Measurements from ENCODE around the gene JAK1. TPM values are rescaled to one million over a fixed set of nuclear protein-coding genes. Genes with fewer than 3 reads are reported as not detected.

Gene JAK1
- total and polyA plus RNA-seq, 10 of the 15 experiments (the other 5 are each of a cell fraction or from before 2014, with no cell fraction given) = 9.6 to 45.5 (median 35.7) TPM

GRCh38 chr1:64979358-64979757 is 13.0 kb upstream of the JAK1 start:
- Histone ChIP-seq H3K36me3 (ENCODE audit: control insufficient read depth in 2 of 2, insufficient read depth in 2 of 2, low read length in 1 of 2) (no peaks in the 10 kb centered on the region), H3K9me3 (replicated peaks; ENCODE audit: control insufficient read depth, insufficient read depth, low read length) (no peaks in the 10 kb centered on the region), H3K27ac (ENCODE audit: control insufficient read depth, insufficient read depth) (no peak overlapping the region), H3K9ac (ENCODE audit: control insufficient read depth, insufficient read depth, low read length) (no peak overlapping the region), H3K4me1 (ENCODE audit: control insufficient read depth, insufficient read depth, low read length) (no peaks in the 10 kb centered on the region), H3K4me3 (no peak overlapping the region), H3K79me2 (ENCODE audit: control insufficient read depth, insufficient read depth, low read length) (no peaks in the 10 kb centered on the region), H3K4me2 (ENCODE audit: control insufficient read depth, insufficient read depth) (no peak overlapping the region), H3K27me3 (replicated peaks in 1 of 2; ENCODE audit: control insufficient read depth in 2 of 2, insufficient read depth in 2 of 2, low read length in 1 of 2) (no peaks in the 10 kb centered on the region; a peak in 2 of 4 replicates), H2AFZ (ENCODE audit: control insufficient read depth, low read depth, low read length) (no peak overlapping the region), H4K20me1 (ENCODE audit: control insufficient read depth, insufficient read depth) (no peaks in the 10 kb centered on the region)
- intact Hi-C loops (cut with micrococcal nuclease; ENCODE audit: unreplicated experiment) = no loop called here
- ChIA-PET SMC1A (ENCODE audit: uncharacterized antibody, unreplicated experiment) (no interaction called here), POLR2A (no interaction called here), RAD21 (ENCODE audit: unreplicated experiment) (interaction anchor here (1.3 kb wide), 1 partner anchor 10 kb away, joined by 4 read pairs; no protein-coding TSS in a partner anchor), CTCF (interaction anchor here (0.6 kb wide), 1 partner anchor 30 kb away, joined by 3 read pairs; no protein-coding TSS in a partner anchor)
- no peak for FAIRE-seq
- in situ Hi-C loops (cut with MboI) = no loop called here
- DNase-seq (ENCODE audit: low read depth, low spot score) = no peak
- no peak for ATAC-seq
- BruUV-seq (replicated peaks) = no TSS peak
- TF ChIP-seq SMAD1 (IDR thresholded peaks at IDR 0.05; ENCODE audit: low read depth, partially characterized antibody) (no peak), BACH1 (IDR thresholded peaks at IDR 0.05; ENCODE audit: borderline replicate concordance) (no peak), ZNF384 (IDR thresholded peaks at IDR 0.05; ENCODE audit: borderline replicate concordance, low read depth, low read length) (no peak), ETV6 (conservative IDR thresholded peaks at IDR 0.05 in 1 of 2, IDR thresholded peaks at IDR 0.05 in 1 of 2; ENCODE audit: borderline replicate concordance in 1 of 2, low read depth in 1 of 2) (no peak), SREBF1 (IDR thresholded peaks at IDR 0.05; ENCODE audit: low read length) (no peak), SMC3 (IDR thresholded peaks at IDR 0.05; ENCODE audit: borderline replicate concordance, low read length) (no peak), EGR1 (IDR thresholded peaks at IDR 0.05; ENCODE audit: borderline replicate concordance in 1 of 2, low read depth in 2 of 2, low read length in 2 of 2) (no peak), HDAC6 (IDR thresholded peaks at IDR 0.05; ENCODE audit: unreplicated experiment) (no peak), ZNF207 (IDR thresholded peaks at IDR 0.05; ENCODE audit: borderline replicate concordance) (no peak), TAF1 (IDR thresholded peaks at IDR 0.05; ENCODE audit: borderline replicate concordance, low read depth, low read length) (no peak), ZNF24 (IDR thresholded peaks at IDR 0.05) (no peak), CUX1 (IDR thresholded peaks at IDR 0.05; ENCODE audit: insufficient replicate concordance, low read depth, low read length) (no peak), MAX (IDR thresholded peaks at IDR 0.05; ENCODE audit: low read depth, low read length) (no peak), SUZ12 (IDR thresholded peaks at IDR 0.05; ENCODE audit: unreplicated experiment) (no peak), REST (IDR thresholded peaks at IDR 0.05; ENCODE audit: low read depth, low read length) (no peak), LARP7 (IDR thresholded peaks at IDR 0.05) (no peak), POLR2AphosphoS5 (IDR thresholded peaks at IDR 0.05; ENCODE audit: low read length) (no peak)
